Measurements from ENCODE around the gene ORM2.

ORM2 gene

GRCh38 chr9:114371973-114372917 lies 42.6 kb downstream of the ORM2 start:
- no peak for DNase-seq

- no peak for DNase-seq
Measured at GRCh38 chr9:114372921-114373448, 43.3 kb downstream of the ORM2 start.

- DNase-seq: no peak
Measured at GRCh38 chr9:114373960-114374730, 44.5 kb downstream of the ORM2 start.

- DNase-seq: no peak
Measured at GRCh38 chr9:114374936-114375335, 45.3 kb downstream of the ORM2 start.

GRCh38 chr9:114375386-114376175 lies 45.9 kb downstream of the ORM2 start:
- DNase-seq: no peak

GRCh38 chr9:114376586-114377445 lies 47.1 kb downstream of the ORM2 start:
- no peak for DNase-seq

- no peak for DNase-seq
Measured at GRCh38 chr9:114378016-114378415, 48.3 kb downstream of the ORM2 start.

- DNase-seq: no peak
Measured at GRCh38 chr9:114378883-114379282, 49.2 kb downstream of the ORM2 start.

Measured in NCI-H1930 (cell line).